Skin of body (tissue), 2 donors: ENCODE data around the gene TSPOAP1. TPM values are rescaled to one million over a fixed set of nuclear protein-coding genes. Genes with fewer than 3 reads are reported as not detected.
A peak's percentile ranks its signal among the peaks of the same experiment; 100 is the strongest.
"Not testable (repeated sequence)": the region's sequence is repeated elsewhere in the genome, so short reads cannot be mapped to it uniquely, and the experiment has no call there.

Experiments
- DNase-seq: peaks from one replicate; lab custom pipeline; 2025; lab: John Stamatoyannopoulos, UW
- total RNA-seq: library from RNA; depleted of rRNA; stranded (reverse); fragments of >200 nt; gene quantifications from one replicate; pipeline ENCODE4 v1.2.3, GENCODE V29; 2014

TSPOAP1 gene
- total RNA-seq, 1 donor from 2014 or later: 3.9 TPM

DNA sequence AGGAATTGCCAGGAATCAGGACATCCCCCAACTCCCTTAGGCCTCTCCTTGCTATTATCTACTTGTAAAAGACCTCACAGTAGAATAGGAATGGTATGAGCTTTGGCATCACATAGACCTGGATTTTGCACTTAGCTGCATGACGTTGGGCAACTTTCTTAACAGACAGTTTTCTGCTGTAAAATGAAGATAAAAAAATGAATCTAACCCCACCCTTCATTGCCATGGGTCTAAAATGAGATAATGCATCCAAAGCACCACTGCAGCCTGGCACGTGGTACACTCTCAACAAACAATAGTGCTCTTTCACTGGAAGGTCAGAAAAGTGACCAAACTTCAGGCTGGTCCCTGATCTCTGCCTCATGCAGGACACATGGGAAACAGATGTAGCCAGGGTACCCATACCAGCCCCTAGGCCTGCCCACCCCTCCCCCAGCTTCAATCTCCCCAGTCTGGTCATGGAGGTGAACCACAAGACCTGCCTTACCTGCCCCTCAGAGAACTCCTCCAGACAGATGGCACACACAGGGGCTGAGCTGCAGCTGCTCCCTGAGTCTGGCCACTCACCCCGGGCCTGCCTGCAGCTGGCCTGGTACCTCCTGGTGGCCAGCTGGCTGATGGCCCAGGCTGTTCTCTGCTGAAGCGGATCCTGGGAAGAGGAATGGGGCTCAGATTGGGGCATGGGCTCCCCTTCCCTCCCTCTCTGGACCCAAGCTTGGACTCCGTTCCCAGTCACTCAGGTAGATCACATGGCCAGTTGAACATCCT lies 31.9 kb upstream of the TSPOAP1 start:
- DNase-seq: no peak

DNA sequence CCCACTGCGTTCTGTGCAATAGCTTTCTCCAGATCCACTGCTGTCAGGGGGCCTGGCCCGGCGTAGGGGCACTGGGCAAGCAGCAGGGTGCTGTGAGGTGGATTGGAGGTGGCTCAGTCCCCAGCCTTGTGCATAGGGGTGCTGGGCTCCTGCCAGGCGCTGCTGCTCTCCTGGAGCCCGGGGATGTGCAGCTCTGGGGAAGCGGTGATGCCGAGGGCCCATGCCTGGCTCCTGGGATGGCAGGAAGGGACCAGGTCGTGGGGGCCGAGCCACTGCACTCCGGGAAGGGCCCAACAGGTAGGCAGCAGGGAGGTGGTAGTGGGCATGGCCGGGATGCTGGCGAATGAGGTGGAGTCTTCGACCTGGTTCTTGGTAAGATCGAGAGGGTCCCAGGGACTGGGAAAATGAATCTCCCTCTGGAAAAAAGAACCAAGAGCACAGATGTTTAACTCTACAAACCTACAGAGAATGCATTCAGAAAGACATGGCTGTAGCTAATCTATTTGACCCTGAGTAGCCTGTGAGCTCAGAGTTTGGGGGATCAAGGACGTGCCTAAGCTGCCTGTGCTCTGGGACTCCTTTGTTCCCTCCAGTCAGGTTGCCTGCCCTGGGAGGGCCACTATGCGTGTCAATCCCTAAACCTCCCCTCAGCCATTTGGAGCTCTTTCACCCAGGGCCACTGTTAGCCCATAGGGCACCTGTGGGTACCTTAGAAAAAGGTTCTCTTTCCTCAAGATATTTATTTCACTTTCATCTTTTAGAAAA lies 30.0 kb upstream of the TSPOAP1 start:
- DNase-seq: no peak

DNA sequence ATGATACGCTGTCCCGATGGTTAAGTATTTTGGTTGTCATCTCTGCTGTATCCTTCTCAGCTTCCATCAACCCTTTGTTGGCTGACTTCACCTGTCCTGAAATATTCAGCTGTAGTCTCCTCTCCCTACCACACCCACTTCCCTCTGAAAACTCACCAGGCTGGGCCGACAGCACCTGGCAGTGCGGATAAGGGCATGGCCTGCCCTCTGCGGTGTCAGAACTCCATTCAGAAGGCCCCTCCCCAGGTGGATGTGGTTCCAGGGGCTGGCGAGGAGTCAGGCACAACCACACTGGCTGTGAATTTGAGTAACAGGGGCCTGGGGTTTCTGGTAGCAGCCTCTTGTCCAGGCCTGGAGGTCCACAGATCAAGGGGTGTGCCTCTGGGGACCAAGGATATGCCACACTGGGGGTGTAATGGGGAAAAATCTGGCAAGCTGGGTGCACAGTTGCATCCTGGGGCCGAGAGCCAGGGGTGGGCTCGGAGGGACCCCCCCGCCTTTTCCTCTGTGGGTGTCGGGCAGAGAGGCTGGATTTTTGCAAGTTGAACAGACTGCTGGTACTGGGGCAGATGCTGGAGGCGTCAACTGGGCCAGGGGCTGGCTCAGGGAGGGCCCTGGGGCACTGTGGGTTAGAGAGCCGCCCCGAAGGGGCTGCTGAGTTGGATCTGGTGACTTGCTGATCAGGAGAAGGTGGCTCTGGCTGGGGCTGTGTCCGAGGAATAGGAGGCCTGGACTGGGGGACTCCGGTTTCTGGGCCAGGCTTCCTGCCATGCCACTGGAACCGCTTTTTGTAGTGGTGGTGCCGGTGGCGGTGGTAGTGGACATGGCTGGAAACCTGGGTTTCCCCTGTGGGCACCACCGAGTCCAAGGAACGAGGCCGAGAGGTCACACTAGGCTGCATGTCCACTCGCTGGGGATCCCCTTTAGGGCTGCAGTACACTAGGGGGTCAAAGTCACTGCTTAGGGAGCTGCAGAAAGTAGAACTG lies 29.0 kb upstream of the TSPOAP1 start:
- DNase-seq: no peak

DNA sequence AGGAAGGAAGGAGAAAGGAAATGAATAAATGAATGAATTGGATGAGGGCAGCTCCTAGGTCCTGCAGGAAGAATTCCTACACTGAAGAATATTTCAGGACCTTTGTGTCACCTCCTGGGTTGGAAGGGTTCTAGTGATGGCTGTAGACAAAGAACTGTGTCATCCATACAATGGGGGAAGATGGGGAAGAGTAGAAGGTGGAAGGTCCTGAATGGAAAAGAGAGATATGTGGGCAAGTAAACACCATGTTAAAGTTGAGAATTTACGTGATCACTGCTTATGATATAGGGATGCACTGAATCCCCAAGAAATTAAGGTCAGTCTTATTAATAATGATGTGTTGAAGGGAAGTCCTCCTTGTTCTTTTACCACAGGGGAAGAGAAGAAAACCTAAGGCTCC lies 27.6 kb upstream of the TSPOAP1 start:
- DNase-seq: no peak

DNA sequence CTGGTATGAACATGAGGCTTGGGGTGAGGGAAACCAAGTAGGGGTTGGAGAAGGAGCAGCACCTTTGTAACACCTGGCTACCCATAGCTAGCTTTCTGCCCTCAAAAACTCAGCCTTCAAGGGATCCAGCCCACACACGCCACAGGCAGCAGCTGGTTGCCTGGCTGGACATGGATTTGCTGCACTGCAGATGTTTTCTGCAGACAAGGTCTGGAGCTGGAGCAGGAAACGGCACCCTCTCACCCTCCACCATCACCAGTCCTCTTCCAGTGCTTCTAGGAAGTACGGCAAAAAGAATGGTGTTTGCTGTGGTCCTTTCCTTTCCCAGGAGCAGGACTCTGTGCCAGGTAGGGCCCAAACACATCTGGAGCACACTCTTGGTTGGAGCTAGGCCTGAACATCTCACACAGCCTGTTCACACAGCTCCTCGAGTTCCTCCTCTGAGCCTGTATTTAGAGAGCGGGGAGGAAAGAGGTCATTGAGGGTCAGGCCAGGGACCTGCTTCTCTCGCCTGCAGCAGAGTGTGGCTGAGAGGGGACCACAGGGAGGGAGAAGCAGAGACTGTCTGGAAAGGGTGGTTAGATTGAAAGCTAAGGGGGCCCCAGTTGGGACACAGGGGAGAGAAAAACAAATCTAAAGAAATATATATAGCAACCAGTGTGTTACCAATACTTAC lies 26.1 kb upstream of the TSPOAP1 start:
- no peak for DNase-seq

DNA sequence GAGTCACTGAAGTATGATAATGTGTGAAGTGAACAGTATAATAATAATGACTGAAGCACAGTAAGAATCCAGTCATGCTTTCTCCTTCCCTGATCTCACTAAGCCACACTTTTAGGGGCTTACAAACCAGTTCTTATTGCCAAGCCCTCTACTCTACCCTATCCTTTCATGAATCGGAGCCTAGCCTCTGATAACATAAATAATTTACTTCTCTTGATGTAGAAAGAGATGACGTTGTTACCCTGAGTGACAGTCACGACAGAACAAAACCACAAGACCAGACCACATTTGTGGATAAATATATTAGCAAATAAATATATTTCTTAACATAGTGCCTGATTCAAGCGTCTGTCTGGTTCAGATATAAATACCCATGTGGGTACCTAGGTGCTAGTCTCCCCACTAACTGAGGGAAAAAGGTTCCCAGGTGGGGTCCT lies 24.8 kb upstream of the TSPOAP1 start:
- DNase-seq: no peak

DNA sequence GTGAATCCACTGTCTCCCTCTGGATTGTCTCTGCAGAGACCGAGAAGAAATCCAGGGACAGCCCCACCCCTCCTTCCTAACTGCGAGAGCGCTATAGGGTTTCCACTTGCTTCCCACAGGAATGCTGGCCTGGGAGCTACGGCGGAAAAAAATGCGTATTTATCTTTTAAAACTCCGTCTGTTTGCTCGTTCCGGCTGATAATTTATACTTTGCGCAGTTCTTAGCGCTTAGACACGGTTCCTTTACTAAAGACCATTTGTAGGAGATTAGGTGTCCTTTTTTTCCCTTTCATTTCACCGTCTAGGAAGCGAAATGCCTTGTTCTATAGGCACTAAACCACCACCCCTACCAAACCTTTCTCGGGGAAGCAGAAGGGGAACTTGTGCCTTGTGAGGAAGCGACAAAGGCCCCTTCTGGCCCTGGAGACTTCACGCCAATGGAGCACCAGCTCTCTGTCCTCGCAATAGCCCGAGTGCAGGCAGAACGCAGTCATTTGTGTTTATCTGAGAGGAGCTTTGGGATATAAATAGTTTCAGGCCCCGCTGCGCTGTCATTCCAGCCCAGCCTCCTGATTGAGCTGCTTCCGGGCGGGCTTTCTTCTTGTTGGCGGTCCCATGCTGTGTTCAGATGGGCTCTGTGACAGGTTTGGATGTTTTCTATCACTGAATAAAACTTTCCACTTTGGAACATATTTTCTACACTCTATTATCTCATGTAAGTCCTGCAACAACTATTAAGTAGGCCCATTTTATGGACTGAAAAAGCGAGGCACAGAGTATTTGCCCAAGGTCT lies 24.2 kb upstream of the TSPOAP1 start:
- DNase-seq: peak; percentile 73

DNA sequence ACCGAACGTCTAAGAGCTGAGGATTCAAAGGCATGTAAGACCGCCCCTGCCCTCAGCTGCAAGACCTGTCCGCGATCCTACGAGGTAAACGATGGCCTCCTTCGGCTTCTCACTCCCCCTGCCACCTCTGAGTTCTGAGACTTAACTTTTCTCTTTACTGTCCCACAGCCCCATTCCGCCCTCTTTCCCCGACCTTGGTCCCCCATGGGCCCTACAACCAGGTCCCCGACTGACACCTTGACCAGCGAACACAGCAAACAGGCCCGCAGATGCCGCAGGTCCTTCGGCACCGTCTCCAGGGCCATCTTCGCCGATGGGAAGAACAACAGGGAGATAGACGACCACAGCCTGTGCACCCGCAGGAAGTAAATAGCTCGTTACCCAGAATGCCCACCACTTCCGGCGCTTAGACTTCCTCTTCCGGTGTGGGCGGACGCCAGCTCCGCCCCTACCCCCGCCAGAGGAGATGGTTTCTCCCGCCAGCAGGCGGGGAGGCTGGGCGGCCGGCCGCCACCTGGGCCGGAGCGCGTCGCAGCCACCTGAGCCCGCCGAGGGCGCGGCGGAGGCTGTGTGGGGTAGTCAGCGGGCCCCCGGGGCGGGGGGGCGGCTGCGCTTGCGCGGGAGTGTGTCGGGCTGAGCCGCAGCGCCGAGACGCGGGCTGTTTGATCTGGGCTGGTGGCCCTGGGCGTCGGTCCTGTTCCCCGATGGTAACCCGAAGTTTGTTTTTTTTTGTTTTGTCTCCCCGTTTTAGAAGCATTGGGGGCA lies 23.4 kb upstream of the TSPOAP1 start, which contains the start of gene SUPT4H1:
Gene SUPT4H1 (minus strand): TSS at position 371 of the 765 bp plus-strand sequence. CDS start 66 bp downstream, at position 305.
- DNase-seq: peak; percentile 95

DNA sequence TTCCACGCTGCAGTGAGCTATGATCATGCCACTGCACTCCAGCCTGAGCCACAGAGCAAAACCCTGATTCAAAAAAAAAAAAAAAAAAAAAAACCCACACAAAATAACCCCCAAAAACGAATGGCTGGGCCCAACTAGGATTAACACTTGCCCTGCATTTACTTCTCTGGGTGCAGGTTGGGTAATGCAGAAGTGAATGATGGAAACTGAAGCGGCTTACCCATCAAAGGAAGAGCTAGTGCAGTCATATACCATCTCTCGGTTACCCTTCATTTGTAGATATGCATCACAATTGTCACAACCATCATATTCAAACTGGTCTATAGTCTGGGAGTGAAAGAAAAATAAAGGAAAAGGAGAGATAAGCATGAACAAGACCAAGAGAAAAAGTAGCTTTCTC lies 22.6 kb upstream of the TSPOAP1 start:
- DNase-seq: no peak

DNA sequence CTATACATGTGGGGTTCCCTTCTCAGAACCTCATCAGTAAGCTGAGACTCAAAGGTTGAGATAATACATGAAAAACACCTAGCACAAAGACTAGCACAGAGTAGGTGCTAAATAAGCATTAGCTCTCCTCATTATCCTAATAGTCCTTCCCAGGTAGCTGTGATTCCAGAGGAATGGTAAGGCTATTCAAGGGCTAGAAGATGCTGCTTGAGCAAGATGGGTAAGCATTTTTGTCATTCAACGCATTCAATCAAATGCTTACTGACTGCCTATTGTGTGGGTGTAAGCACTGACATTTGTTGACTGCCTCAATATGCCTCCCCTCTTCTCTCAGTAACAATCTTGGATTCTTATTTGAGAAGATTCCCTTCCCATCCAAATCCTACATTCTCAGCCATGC lies 19.4 kb upstream of the TSPOAP1 start:
- DNase-seq: no peak

DNA sequence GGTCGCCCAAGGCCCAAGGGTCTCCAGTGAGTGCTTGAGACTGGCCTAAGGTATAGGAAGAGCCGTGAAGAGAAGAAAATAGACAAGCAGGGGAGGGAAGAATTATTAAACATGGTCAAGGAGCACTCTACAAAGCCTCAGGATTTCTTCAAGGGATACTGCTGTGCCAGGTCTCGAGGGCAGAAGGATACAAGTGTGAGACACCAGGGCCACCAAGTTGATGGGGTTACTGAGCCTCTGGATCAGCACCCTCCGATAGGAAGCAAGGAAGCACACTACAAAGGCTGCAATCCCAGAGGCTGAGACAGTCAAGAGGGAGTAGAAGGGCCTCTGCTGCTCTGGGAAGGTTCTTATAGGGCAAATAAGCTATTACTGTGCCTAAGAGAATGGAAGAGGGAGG lies 16.9 kb upstream of the TSPOAP1 start:
- no peak for DNase-seq

DNA sequence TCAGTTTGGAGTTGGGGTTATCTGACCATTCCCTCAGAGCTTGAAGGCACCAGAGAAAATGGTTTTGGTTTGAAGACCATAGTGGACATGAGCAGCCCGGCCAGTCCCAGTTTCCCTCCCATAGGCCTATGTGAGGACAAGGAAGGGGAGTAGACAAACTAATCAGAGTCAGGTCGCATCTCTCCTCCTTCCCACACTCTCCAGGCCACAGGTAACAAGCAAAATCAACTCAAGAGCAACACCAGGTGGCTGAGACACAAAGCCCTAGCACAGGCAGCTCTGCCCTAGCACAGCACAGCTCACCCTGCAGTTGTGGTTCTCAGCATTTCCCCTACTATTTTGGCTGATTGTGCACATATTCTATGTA lies 16.2 kb upstream of the TSPOAP1 start:
- DNase-seq: no peak

DNA sequence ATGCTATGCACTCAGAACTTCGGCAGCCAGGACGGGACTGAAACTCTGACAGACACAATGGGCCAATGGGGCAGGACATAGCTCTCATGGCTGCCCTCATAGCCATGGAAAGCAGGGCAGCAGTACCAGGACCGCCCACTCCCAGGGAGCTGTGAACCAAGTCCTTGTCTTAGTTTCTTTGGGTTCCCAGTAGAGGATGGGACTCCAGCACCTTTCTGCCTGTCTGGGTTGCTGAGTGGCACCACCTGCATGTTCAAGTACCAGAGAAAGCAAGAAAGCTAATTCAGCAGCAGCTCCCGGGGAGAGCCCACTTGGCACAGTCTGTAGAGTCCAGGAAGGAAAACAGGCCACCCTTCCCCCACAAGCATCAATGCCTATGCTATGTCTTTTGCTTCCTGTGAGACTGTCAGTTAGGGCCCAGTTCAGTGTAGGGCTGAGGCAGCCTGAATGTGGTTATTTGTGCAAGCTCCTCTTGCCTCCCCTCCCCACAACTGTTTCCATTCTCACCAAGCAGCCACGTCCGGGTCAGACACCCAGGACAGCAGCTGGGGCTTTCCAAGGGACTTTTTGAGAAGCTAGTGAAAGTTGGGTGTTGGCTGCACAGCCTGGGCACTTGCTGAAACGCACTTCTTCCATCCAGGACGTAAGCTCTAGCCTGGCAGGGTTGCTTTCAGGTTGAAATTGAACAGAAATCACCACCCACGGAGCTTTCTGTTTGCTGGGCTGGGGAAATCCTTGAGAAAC lies 15.6 kb upstream of the TSPOAP1 start:
- DNase-seq: no peak

DNA sequence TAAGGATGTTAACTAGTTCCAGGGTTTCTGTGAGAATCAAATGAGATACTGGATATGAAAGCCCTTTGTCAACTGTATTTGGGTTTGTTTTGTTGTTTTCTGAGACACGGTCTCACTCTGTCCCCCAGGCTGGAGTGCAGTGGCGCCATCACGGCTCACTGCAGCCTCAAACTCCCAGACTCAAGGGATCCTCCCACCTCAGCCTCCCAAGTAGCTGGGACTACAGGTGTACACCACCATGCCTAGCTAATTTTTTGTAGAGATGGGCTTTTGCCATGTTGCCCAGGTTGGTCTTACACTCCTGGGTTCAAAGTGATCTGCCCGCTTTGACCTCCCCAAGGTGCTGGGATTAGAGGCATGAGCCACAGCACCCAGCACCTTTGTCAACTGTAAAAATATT lies 14.5 kb upstream of the TSPOAP1 start:
- DNase-seq: no peak

DNA sequence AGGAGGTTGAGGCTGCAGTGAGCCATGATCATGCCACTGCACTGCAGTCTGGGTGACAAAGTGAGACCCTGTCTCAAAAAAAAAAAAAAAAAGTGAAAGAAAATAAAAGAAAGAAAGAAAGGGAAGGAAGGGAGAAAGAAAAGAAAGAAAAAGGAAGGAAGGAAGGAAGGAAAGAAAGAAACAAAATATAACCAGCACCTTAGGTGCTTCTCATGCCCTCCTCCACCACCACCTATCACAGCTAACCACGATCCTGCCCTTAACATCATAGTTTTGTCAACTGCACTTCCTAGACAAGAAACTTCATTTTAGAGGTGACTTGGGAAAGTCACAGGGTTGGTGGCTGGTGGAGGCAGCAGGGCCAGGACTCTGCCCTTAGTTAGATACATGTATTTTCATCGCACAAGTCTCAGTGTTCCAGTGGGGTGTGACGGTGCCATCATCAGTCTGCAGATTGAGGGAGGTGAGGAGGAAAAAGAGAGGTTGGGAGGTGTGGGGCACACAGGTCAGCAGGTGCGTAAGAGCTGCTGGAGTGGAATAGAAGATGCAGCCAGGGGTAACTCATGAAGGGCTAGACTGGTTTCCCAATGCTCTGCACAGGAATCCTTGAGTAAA lies 13.4 kb upstream of the TSPOAP1 start:
- DNase-seq: no peak

DNA sequence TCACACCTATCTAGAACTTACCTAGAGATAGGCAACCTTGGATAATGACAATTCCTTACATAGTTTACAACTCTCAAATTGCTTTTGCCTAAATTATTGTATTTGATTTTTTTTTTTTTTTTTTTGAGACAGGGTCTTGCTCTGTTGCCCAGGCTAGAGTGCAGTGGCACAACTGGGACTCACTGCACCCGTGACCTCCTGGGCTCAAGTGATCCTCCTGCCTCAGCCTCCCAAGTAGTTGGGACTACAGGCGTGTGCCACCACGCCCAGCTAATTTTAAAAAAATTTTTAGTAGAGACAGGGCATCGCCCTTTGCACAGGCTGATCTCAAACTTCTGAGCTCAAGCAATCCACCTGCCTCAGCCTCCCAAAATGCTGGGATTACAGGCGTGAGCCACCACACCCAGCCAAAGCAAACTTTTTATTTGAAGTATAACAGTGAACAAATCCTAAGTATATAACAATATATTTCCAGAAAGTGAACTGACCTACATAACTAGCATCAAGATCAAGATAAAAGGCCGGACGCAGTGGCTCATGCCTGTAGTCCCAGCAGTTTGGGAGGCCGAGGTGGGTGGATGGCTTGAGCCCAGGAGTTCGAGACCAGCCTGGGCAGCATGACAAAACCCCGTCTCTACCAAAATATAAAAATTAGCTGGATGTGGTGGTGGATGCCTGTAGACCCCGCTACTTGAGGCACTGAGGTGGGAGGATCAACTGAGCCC lies 12.7 kb upstream of the TSPOAP1 start:
- DNase-seq: not testable (repeated sequence)

DNA sequence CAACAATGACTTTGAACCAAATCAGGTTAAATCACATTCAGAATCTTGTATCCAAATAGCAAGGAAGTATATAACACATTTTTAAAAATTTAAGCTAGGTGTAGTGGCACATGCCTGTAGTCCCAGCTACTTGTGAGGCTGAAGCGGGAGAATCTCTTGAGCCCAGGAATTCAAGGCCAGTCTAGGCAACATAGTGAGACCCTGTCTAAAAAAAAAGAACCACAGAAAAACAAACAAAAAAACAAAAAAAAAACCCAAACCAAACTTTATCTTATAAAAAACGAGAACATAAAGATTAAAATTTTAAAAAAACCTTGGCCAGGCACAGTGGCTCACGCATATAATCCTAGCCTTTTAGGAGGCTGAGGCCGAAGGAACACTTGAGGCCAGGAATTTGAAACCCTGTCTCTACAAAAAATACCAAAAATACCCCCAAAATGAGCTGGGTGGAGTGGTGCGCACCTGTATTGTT lies 11.8 kb upstream of the TSPOAP1 start:
- DNase-seq: no peak
